HL-60/S4 treated with retinoic acid at 250 ng/mL for 4 days and 3 days (cell line): ENCODE data around the gene PICK1.

Source experiments
- in situ Hi-C: fragments of 300-500 bp; cut with MboI; formaldehyde crosslinking; loops from 2 replicates; pipeline ENCODE4 v1.7.0; 2022; ENCODE audit warnings: low sequenced_read_pairs

PICK1 gene

GRCh38 chr22:38056969-38057891 lies at the start of gene PICK1:
Gene PICK1 (plus strand): TSS chr22:38057404. CDS start chr22:38057810, 406 bp downstream.
- in situ Hi-C loops = no loop called here

- in situ Hi-C loops = no loop called here
Observed at GRCh38 chr22:38009000-38009806, 48.0 kb upstream of the PICK1 start.

GRCh38 chr22:38012604-38013072 lies 44.6 kb upstream of the PICK1 start:
- in situ Hi-C loops = no loop called here

GRCh38 chr22:38014083-38014482 lies 43.1 kb upstream of the PICK1 start:
- in situ Hi-C loops = no loop called here

GRCh38 chr22:38016182-38017151 lies 40.7 kb upstream of the PICK1 start:
- in situ Hi-C loops = no loop called here

- in situ Hi-C loops = no loop called here
Observed at GRCh38 chr22:38017272-38017920, 39.8 kb upstream of the PICK1 start.

- in situ Hi-C loops = no loop called here
Observed at GRCh38 chr22:38017939-38018885, 39.0 kb upstream of the PICK1 start.

GRCh38 chr22:38018938-38019827 lies 38.0 kb upstream of the PICK1 start:
- in situ Hi-C loops = no loop called here

GRCh38 chr22:38021206-38021605 lies 36.0 kb upstream of the PICK1 start:
- in situ Hi-C loops = no loop called here

- in situ Hi-C loops = no loop called here
Observed at GRCh38 chr22:38023045-38023444, 34.2 kb upstream of the PICK1 start.

- in situ Hi-C loops = no loop called here
Observed at GRCh38 chr22:38025514-38025913, 31.7 kb upstream of the PICK1 start.

- in situ Hi-C loops = no loop called here
Observed at GRCh38 chr22:38026130-38027111, 30.8 kb upstream of the PICK1 start.

- in situ Hi-C loops = no loop called here
Observed at GRCh38 chr22:38027487-38027886, 29.7 kb upstream of the PICK1 start.

- in situ Hi-C loops = no loop called here
Observed at GRCh38 chr22:38028344-38029130, 28.7 kb upstream of the PICK1 start.

GRCh38 chr22:38029370-38029769 lies 27.8 kb upstream of the PICK1 start:
- in situ Hi-C loops = no loop called here

GRCh38 chr22:38029901-38030300 lies 27.3 kb upstream of the PICK1 start:
- in situ Hi-C loops = no loop called here
